ENCODE data around the gene PSTPIP1. TPM values are rescaled to one million over a fixed set of nuclear protein-coding genes. Genes with fewer than 3 reads are reported as not detected.

PSTPIP1 gene
- total RNA-seq, 1 experiment from 2014 or later, result 1.5 TPM

DNA sequence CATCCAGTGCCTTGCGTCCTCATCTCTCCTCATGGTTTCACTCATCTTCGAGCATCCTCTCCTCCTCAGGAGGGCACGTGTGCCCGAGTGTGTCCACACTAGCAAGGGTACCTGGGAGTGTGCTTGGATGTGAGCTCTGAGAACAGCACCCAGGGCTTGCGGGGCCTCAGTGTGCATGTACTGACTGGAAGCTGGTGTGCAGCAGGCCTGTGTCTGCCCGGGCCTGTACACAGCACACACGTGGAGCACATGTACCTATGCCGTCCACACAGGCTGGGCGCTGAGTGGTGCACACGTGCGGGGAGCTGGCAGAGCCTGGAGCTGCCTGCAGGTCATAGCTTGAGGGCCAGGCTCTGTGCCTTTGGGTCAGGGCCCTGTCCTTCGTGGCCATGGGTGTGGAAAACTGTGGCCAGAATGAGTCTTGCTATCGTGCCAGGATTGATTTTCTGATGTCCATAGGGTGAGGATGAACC lies 41.1 kb downstream of the PSTPIP1 start:
- Mint-ChIP-seq H3K4me3 (no peak overlapping the region), H3K27me3 (ENCODE audit: low read depth) (peaks cover 3% of the 10 kb centered on the region), H3K4me1 (peaks cover 10% of the 10 kb centered on the region), H3K36me3 (peaks cover 37% of the 10 kb centered on the region), H3K27ac (peak overlapping the region; percentile 12; the same call in 1 of the 2 replicates), H3K9me3 (peaks cover 14% of the 10 kb centered on the region; the same call in 1 of the 2 replicates)
- DNase-seq (ENCODE audit: low spot score), result no peak
- ATAC-seq, result no peak
- CTCF ChIA-PET, result interaction anchor here (2.5 to 6.3 kb wide), 4 partner anchors 10 to 507 kb away, joined by 14 to 57 read pairs (median 23); no protein-coding TSS in a partner anchor
- POLR2A ChIA-PET, result no interaction called here
- TF ChIP-seq TEAD1 (CRISPR knock-in tag; IDR thresholded peaks at IDR 0.05) (no peak), HMGA2 (CRISPR knock-in tag; IDR thresholded peaks at IDR 0.05) (no peak), EMX1 (CRISPR knock-in tag; IDR thresholded peaks at IDR 0.05) (no peak)

DNA sequence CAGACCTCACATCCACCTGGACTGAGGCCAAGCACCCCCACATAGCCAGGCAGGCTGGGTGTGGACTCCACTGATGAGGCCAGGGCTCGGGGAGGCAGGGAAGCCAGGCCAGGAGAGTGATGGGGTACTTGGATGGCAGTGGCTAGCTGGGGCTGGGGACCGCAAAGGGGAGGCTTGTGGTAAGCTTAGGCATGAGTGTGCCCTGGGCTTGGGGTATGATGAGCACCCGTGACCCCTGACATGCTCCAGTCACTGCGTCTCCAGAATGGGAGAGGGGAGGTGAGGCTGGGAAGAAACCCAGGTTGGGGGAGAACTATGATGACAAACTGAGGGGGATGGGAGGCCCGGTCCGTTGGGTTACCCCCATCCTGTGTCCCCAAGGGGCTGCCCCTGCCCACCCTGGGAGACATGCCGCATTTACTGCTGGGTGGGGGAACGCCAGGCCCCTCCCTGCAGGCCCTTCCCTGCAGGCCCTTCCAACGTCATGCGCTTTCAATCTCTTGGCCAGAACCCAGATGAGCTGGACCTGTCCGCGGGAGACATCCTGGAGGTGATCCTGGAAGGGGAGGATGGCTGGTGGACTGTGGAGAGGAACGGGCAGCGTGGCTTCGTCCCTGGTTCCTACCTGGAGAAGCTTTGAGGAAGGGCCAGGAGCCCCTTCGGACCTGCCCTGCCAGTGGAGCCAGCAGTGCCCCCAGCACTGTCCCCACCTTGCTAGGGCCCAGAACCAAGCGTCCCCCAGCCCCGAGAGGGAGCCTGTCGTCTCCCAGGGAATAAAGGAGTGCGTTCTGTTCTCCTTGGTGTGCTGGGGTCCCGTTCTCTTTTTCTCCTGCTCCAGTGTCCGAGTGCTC lies 41.8 kb downstream of the PSTPIP1 start:
- CTCF ChIA-PET, result interaction anchor here (2.5 to 6.3 kb wide), 2 partner anchors 9 to 12 kb away, joined by 14 to 57 read pairs; no protein-coding TSS in a partner anchor
- H3K27me3 Mint-ChIP-seq (ENCODE audit: low read depth), result peaks cover 3% of the 10 kb centered on the region
- DNase-seq (ENCODE audit: low spot score), result no peak
- no peak for ATAC-seq
- no peak overlapping the region for H3K27ac Mint-ChIP-seq
- POLR2A ChIA-PET, result no interaction called here
- no peak overlapping the region for H3K4me3 Mint-ChIP-seq
- H3K4me1 Mint-ChIP-seq, result peaks cover 9% of the 10 kb centered on the region
- TF ChIP-seq SMAD4 (CRISPR knock-in tag; IDR thresholded peaks at IDR 0.05) (no peak), CREB1 (CRISPR knock-in tag; IDR thresholded peaks at IDR 0.05) (no peak), TCF7 (CRISPR knock-in tag; IDR thresholded peaks at IDR 0.05; ENCODE audit: low read depth) (no peak), ZNF423 (CRISPR knock-in tag; IDR thresholded peaks at IDR 0.05) (no peak), OVOL2 (CRISPR knock-in tag; IDR thresholded peaks at IDR 0.05; ENCODE audit: borderline replicate concordance) (no peak), NFATC4 (CRISPR knock-in tag; IDR thresholded peaks at IDR 0.05) (no peak), PRRX2 (CRISPR knock-in tag; IDR thresholded peaks at IDR 0.05) (no peak)
- TF ChIP-seq, protein P1, sequence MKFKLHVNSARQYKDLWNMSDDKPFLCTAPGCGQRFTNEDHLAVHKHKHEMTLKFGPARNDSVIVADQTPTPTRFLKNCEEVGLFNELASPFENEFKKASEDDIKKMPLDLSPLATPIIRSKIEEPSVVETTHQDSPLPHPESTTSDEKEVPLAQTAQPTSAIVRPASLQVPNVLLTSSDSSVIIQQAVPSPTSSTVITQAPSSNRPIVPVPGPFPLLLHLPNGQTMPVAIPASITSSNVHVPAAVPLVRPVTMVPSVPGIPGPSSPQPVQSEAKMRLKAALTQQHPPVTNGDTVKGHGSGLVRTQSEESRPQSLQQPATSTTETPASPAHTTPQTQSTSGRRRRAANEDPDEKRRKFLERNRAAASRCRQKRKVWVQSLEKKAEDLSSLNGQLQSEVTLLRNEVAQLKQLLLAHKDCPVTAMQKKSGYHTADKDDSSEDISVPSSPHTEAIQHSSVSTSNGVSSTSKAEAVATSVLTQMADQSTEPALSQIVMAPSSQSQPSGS (CRISPR knock-in tag; IDR thresholded peaks at IDR 0.05; ENCODE audit: borderline replicate concordance, low read depth), result no peak
- TF ChIP-seq, protein P2, sequence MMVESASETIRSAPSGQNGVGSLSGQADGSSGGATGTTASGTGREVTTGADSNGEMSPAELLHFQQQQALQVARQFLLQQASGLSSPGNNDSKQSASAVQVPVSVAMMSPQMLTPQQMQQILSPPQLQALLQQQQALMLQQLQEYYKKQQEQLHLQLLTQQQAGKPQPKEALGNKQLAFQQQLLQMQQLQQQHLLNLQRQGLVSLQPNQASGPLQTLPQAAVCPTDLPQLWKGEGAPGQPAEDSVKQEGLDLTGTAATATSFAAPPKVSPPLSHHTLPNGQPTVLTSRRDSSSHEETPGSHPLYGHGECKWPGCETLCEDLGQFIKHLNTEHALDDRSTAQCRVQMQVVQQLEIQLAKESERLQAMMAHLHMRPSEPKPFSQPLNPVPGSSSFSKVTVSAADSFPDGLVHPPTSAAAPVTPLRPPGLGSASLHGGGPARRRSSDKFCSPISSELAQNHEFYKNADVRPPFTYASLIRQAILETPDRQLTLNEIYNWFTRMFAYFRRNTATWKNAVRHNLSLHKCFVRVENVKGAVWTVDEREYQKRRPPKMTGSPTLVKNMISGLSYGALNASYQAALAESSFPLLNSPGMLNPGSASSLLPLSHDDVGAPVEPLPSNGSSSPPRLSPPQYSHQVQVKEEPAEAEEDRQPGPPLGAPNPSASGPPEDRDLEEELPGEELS (CRISPR knock-in tag; IDR thresholded peaks at IDR 0.05), result no peak
- H3K36me3 Mint-ChIP-seq, result peaks cover 40% of the 10 kb centered on the region
- peaks cover 14% of the 10 kb centered on the region; the same call in 1 of the 2 replicates for H3K9me3 Mint-ChIP-seq

DNA sequence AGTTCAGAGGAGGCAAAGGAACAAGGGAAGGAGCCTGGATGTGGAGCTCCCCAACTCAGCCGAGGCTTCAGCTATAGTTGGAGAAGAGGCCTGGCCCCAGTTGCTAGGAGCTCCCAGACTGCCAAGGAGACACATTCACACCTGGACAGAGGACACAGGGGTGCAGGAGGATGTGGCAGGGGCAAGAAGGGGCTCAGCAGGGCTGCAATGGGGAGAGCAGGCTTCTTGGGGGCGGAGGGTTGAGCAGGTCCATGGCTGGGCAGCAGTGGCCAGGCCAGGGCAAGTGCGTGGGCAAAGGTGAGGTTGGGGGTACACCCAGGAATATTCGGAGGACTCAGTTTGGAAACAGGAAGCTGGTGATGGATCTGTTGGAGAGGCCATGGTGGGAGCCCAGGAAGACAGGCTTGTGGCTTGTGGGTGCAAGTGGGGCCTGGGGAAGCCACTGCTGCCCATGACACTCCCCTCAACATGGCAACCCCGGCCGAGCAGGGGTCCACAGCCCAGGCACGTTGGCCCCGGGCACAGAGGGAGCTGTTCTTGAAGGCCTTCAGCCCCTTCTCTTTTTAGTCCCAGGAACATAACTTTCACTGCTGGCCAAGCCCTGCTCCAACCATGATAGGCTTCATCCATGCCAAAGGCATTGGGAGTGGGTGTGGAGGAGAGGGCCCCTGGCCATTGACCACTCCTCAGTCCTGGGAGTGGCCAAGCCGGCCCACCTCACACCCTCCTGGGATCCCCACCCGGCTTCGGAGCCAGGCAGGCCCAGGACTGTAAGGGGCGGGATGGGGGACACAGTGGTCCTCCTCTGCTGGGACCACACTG lies 42.7 kb downstream of the PSTPIP1 start:
- DNase-seq (ENCODE audit: low spot score) (peak; percentile 4), ATAC-seq (no peak)
- CTCF ChIA-PET, result interaction anchor here (6.3 kb wide), 1 partner anchor 13 kb away, joined by 57 read pairs; no protein-coding TSS in a partner anchor
- no peak overlapping the region for H3K4me3 Mint-ChIP-seq
- POLR2A ChIA-PET, result no interaction called here
- peaks cover 41% of the 10 kb centered on the region for H3K36me3 Mint-ChIP-seq
- peaks cover 14% of the 10 kb centered on the region; the same call in 1 of the 2 replicates for H3K9me3 Mint-ChIP-seq
- H3K27ac Mint-ChIP-seq, result no peak overlapping the region; the same call in 1 of the 2 replicates
- peaks cover 3% of the 10 kb centered on the region for H3K27me3 Mint-ChIP-seq (ENCODE audit: low read depth)
- peaks cover 8% of the 10 kb centered on the region for H3K4me1 Mint-ChIP-seq
- no peak for TF ChIP-seq NR3C1 (CRISPR knock-in tag; conservative IDR thresholded peaks at IDR 0.05; ENCODE audit: low read depth)
- TF ChIP-seq, protein P3, sequence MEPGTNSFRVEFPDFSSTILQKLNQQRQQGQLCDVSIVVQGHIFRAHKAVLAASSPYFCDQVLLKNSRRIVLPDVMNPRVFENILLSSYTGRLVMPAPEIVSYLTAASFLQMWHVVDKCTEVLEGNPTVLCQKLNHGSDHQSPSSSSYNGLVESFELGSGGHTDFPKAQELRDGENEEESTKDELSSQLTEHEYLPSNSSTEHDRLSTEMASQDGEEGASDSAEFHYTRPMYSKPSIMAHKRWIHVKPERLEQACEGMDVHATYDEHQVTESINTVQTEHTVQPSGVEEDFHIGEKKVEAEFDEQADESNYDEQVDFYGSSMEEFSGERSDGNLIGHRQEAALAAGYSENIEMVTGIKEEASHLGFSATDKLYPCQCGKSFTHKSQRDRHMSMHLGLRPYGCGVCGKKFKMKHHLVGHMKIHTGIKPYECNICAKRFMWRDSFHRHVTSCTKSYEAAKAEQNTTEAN (CRISPR knock-in tag; IDR thresholded peaks at IDR 0.05), result no peak
- TF ChIP-seq RELA (CRISPR knock-in tag; IDR thresholded peaks at IDR 0.05; ENCODE audit: borderline replicate concordance), result no peak
- TF ChIP-seq, protein P4, sequence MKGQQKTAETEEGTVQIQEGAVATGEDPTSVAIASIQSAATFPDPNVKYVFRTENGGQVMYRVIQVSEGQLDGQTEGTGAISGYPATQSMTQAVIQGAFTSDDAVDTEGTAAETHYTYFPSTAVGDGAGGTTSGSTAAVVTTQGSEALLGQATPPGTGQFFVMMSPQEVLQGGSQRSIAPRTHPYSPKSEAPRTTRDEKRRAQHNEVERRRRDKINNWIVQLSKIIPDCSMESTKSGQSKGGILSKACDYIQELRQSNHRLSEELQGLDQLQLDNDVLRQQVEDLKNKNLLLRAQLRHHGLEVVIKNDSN (CRISPR knock-in tag; IDR thresholded peaks at IDR 0.05), result no peak
- TF ChIP-seq ZNF671 (CRISPR knock-in tag; IDR thresholded peaks at IDR 0.05), result no peak
- TF ChIP-seq TP53 (CRISPR knock-in tag; IDR thresholded peaks at IDR 0.05), result no peak
- no peak for TF ChIP-seq SMAD3 (CRISPR knock-in tag; IDR thresholded peaks at IDR 0.05; ENCODE audit: borderline replicate concordance)
- TF ChIP-seq, protein P5, sequence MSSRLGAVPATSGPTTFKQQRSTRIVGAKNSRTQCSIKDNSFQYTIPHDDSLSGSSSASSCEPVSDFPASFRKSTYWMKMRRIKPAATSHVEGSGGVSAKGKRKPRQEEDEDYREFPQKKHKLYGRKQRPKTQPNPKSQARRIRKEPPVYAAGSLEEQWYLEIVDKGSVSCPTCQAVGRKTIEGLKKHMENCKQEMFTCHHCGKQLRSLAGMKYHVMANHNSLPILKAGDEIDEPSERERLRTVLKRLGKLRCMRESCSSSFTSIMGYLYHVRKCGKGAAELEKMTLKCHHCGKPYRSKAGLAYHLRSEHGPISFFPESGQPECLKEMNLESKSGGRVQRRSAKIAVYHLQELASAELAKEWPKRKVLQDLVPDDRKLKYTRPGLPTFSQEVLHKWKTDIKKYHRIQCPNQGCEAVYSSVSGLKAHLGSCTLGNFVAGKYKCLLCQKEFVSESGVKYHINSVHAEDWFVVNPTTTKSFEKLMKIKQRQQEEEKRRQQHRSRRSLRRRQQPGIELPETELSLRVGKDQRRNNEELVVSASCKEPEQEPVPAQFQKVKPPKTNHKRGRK (CRISPR knock-in tag; IDR thresholded peaks at IDR 0.05; ENCODE audit: borderline replicate concordance), result no peak
- no peak for TF ChIP-seq HMGA2 (CRISPR knock-in tag; IDR thresholded peaks at IDR 0.05)
- TF ChIP-seq, protein P6, sequence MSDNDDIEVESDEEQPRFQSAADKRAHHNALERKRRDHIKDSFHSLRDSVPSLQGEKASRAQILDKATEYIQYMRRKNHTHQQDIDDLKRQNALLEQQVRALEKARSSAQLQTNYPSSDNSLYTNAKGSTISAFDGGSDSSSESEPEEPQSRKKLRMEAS (CRISPR knock-in tag; IDR thresholded peaks at IDR 0.05), result no peak
- no peak for TF ChIP-seq NFYB (CRISPR knock-in tag; conservative IDR thresholded peaks at IDR 0.05; ENCODE audit: low read depth)

Measured in WTC11 (cell line).